Anterior cingulate cortex (tissue), 58 donors: Measurements from ENCODE around the gene ARMC6.
"Not testable (repeated sequence)": the region's sequence is repeated elsewhere in the genome, so short reads cannot be mapped to it uniquely, and the experiment has no call there.

Experiments used
- DNase-seq, 58 donors: peaks; one replicate each; lab custom pipeline; 2025; lab: John Stamatoyannopoulos, UW

The ARMC6 gene

GRCh38 chr19:19021115-19021514 lies 12.3 kb upstream of the ARMC6 start:
- DNase-seq, result peak in 3 of 58 donors; percentile 3 to 51 (median 42)

DNA sequence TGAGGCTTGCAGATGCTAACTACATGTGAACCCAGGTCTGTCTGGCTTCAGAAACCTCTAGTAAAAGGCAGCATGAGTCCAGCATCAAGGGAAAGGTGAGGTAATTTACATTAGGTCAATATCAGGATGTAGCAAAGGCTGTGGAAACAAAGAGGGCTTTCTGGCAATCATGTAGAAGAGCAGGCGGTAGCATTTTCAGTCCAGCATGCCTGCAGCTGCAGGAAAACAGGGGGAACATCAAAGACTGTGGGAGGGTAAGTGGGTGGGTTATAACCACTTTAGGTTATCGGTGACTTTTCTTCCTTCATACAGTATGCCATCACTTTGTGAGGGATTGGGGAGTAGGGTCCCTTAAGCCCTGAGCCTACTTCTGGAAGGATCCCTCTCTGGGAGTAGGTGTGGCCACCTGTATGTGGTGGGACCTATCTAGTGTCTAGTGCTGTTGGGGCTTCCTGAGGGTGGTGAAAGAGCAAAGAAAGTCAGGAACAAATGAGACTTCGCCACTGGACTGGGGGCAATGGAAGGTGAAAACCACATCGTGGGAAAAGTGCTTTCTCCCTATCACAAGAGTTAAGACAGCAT lies 10.9 kb upstream of the ARMC6 start:
- DNase-seq, result no peak

DNA sequence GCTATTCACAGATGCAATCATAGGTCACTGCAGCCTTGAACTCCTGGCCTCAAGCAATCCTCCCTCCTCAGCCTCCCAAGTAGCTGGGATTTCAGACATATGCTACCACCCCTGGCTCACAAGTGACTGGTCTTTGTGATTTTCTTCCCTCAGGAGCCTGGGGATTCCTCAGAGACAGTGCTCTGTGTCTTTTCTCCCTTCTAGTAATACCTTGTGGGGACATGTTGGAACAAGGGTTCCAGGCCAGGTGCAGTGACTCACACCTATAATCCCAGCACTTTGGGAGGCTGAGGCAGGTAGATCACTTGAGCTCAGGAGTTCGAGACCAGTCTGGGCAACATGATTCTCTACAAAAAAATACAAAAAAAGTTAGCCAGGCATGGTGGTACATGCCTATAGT lies 10.0 kb upstream of the ARMC6 start:
- not testable (repeated sequence) for DNase-seq

GRCh38 chr19:19025861-19026260 lies 7.5 kb upstream of the ARMC6 start:
- DNase-seq, result no peak

- peak in 8 of 58 donors; percentile 2 to 14 (median 6) for DNase-seq
These were observed 7.0 kb upstream of the ARMC6 start for GRCh38 chr19:19026299-19026971.

- DNase-seq, result no peak
These were observed 6.2 kb upstream of the ARMC6 start for GRCh38 chr19:19027228-19027627.

DNA sequence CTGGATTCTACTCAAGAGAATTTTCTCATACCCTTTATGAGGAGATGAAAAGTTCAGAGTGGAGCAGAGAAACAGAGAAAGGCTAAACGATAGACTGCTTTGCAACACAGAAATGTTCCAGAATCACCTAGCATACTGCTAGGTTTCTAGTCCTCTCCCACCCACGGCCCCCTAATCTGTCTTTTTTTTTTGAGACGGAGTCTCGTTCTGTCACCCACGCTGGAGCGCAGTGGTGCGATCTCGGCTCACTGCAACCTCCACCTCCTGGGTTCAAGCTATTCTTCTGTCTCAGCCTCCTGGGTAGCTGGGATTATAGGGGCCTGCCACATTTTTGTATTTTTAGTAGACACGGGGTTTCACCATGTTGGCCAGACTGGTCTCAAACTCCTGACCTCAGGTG lies 4.9 kb upstream of the ARMC6 start:
- DNase-seq, result peak in 1 of 58 donors; percentile 6

DNA sequence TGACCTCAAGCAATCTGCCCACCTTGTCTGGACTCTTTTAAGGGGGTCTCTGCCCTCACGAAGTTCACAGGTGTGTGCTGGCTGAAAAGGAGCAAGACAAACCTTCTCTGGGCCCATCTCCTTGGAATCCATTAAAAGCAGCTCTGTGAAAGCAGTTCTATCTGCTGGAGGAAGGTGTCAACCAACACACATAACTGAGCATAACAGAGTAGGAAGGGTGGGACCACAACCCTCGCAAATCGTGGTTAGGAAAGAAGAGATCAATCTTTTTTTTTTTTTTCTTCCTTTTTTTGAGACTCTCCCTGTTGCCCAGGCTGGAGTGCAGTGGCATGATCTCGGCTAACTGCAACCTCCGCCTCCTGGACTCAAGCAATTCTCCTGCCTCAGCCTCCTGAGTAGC lies 1.5 kb upstream of the ARMC6 start:
- DNase-seq, result no peak

GRCh38 chr19:19032420-19033175 lies 805 bp upstream of the ARMC6 start:
- peak in 57 of 58 donors; percentile 4 to 93 (median 75) for DNase-seq

DNA sequence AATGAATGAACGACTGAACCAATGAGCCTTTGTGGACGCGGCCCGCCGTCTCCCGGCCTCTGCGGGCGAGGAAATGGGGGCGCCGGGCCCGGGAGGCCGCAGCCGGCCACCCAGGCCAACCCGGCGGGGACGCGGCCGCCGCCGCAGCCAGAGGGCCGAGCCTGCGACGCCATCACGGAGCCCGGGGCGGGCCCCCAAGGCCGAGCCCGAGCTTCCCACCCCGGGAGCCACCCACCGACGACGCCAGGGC lies 302 bp upstream of the ARMC6 start:
- peak in 1 of 58 donors; percentile 46 for DNase-seq

- DNase-seq, result peak in 32 of 58 donors; percentile 8 to 53 (median 26)
These were observed 811 bp downstream of the ARMC6 start for GRCh38 chr19:19034204-19034624.

- no peak for DNase-seq
These were observed 6.5 kb downstream of the ARMC6 start for GRCh38 chr19:19039901-19040300.

DNA sequence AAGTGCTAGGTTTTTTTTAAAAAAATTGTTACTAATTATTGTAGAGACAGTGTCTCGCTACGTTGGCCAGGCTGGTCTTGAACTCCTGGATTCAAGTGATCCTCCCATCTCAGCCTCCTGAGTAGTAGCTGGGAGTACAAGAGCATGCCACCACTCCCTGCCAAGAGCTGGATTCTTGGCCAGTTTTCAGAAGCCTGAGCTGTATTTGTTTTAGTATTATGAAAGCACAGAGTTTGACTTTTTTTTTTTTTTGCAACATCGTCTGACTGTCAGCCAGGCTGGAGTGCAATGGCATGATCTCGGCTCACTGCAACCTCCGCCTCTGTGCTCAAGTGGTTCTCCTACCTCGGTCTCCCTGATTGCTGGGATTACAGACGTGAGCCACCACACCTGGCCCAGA lies 7.0 kb downstream of the ARMC6 start:
- no peak for DNase-seq

- DNase-seq, result no peak
These were observed 9.4 kb downstream of the ARMC6 start for GRCh38 chr19:19042732-19043280.

DNA sequence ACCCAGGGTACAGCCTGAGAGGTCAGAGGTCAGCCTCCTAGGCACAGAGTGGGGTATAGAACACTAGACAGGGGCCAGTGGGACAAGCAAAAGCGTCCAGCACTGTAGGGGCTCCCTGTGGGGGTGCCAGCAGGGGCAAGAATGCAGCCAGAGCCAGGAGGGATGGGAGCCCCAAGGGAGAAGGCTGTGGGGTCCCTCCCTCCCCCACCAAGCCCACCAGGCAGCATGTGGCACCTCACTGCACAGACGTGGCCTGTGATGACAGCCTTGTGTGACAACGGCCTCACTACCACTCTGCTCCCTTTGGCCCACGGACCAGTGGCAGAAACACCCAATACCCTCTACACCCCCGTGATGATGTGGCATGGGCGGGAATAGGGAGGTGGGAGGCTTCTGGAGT lies 10.1 kb downstream of the ARMC6 start:
- DNase-seq, result no peak

GRCh38 chr19:19043881-19044280 lies 10.5 kb downstream of the ARMC6 start:
- DNase-seq, result no peak

DNA sequence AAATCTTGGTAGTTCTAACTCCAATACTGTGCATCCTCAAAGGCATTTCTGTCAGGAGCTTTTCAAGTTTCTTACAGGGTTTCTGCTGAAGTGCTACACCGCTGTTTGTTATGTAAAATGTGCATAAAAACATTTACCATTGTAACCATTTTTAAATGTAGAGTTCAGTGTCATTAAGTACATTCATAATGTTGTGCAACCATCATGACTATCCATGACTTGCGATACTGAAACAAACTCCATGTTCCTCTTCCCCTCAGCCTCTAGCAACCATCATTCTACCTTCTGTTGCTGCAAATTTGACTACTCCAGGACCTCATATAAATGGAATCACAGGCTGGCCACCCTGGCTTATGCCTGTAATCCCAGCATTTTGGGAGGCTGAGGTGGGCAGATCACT lies 16.0 kb downstream of the ARMC6 start:
- no peak for DNase-seq

DNA sequence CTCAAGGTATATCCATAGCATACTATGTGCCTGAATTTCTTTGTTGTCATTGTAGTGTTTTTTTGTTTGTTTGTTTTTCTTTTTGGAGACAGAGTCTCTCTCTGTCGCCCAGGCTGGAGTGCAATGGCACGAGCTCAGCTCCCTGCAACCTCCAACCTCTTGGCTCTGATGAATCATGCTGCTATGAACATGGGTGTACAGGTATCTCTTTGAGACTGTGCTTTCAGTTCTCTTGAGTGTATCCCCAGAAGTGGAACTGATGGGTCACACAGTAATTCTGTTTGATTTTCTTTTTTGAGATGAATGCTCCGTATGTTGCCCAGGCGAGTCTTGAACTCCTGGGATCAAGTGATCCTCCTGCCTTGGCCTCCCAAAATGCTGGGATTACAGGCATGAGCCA lies 16.7 kb downstream of the ARMC6 start:
- no peak for DNase-seq

DNA sequence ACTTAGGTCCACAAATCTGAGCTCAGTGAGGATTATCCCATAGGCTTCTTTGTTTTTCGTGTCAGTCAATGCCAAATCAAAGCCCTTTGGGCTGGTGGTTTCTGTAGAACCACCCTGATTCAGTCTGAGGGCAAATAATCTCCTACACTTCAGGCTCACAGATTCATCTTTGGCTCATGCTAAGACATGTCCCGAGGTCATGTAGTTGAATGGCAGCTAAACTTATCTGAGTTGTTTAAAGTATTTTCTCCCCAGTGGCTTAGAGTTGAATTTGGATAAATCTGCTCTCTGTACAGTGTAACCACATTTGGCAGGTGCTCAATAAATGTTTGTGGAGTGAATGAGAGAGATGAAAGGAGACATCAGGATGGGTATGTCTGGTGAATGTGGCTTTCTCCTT lies 17.3 kb downstream of the ARMC6 start:
- DNase-seq, result no peak

DNA sequence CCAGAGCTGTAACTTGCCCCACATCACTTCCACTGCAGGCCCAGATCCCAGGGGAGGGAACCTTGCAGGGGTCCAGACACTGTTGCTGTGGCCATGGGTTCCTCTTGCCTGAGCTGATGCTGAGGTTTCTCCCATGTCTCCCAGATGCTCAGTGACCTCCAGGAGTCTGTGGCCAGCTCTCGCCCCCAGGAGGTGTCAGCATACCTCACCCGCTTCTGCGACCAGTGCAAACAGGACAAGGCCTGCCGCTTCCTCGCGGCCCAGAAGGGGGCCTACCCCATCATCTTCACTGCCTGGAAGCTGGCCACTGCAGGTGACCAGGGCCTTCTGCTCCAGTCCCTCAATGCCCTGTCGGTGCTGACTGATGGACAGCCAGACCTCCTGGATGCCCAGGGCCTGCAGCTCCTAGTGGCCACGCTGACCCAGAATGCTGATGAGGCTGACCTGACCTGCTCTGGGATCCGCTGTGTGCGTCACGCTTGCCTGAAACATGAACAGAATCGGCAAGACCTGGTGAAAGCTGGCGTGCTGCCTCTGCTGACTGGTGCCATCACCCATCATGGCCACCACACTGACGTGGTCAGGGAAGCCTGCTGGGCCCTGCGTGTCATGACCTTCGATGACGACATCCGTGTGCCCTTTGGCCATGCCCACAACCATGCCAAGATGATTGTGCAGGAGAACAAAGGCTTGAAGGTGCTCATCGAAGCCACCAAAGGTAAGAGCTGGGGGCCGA lies 18.2 kb downstream of the ARMC6 start:
- DNase-seq, result no peak

GRCh38 chr19:19052921-19053320 lies 19.5 kb downstream of the ARMC6 start:
- no peak for DNase-seq
